ENCODE measurements around the gene ELMO1. TPM values are rescaled to one million over a fixed set of nuclear protein-coding genes. Genes with fewer than 3 reads are reported as not detected.

The ELMO1 gene
- total RNA-seq, 1 donor from 2014 or later: 62.2 TPM

- no peak for DNase-seq (ENCODE audit: extremely low read depth, low read depth, low spot score)
These were observed 479.3 kb downstream of the ELMO1 start for GRCh38 chr7:36969376-36969775.

- no peak for DNase-seq (ENCODE audit: extremely low read depth, low read depth, low spot score)
These were observed 481.3 kb downstream of the ELMO1 start for GRCh38 chr7:36967387-36967786.

- no peak for DNase-seq (ENCODE audit: extremely low read depth, low read depth, low spot score)
These were observed 482.0 kb downstream of the ELMO1 start for GRCh38 chr7:36966636-36967035.

GRCh38 chr7:36966039-36966438 is 482.6 kb downstream of the ELMO1 start:
- DNase-seq (ENCODE audit: extremely low read depth, low read depth, low spot score): no peak

GRCh38 chr7:36965625-36966024 is 483.0 kb downstream of the ELMO1 start:
- no peak for DNase-seq (ENCODE audit: extremely low read depth, low read depth, low spot score)

- DNase-seq (ENCODE audit: extremely low read depth, low read depth, low spot score): no peak
These were observed 484.4 kb downstream of the ELMO1 start for GRCh38 chr7:36964297-36964696.

- DNase-seq (ENCODE audit: extremely low read depth, low read depth, low spot score): no peak
These were observed 486.3 kb downstream of the ELMO1 start for GRCh38 chr7:36962367-36962766.

- DNase-seq (ENCODE audit: extremely low read depth, low read depth, low spot score): no peak
These were observed 487.0 kb downstream of the ELMO1 start for GRCh38 chr7:36961693-36962092.

- DNase-seq (ENCODE audit: extremely low read depth, low read depth, low spot score): no peak
These were observed 487.6 kb downstream of the ELMO1 start for GRCh38 chr7:36961097-36961496.

- no peak for DNase-seq (ENCODE audit: extremely low read depth, low read depth, low spot score)
These were observed 488.6 kb downstream of the ELMO1 start for GRCh38 chr7:36960105-36960504.

- no peak for DNase-seq (ENCODE audit: extremely low read depth, low read depth, low spot score)
These were observed 490.4 kb downstream of the ELMO1 start for GRCh38 chr7:36958111-36958733.

- no peak for DNase-seq (ENCODE audit: extremely low read depth, low read depth, low spot score)
These were observed 491.0 kb downstream of the ELMO1 start for GRCh38 chr7:36957620-36958019.

- no peak for DNase-seq (ENCODE audit: extremely low read depth, low read depth, low spot score)
These were observed 491.9 kb downstream of the ELMO1 start for GRCh38 chr7:36956814-36957213.

GRCh38 chr7:36955456-36956129 is 493.1 kb downstream of the ELMO1 start:
- DNase-seq (ENCODE audit: extremely low read depth, low read depth, low spot score): no peak

GRCh38 chr7:36951257-36951697 is 497.4 kb downstream of the ELMO1 start:
- no peak for DNase-seq (ENCODE audit: extremely low read depth, low read depth, low spot score)

- DNase-seq (ENCODE audit: extremely low read depth, low read depth, low spot score): no peak
These were observed 498.7 kb downstream of the ELMO1 start for GRCh38 chr7:36949711-36950600.

- no peak for DNase-seq (ENCODE audit: extremely low read depth, low read depth, low spot score)
These were observed 502.3 kb downstream of the ELMO1 start for GRCh38 chr7:36946401-36946739.

- DNase-seq (ENCODE audit: extremely low read depth, low read depth, low spot score): no peak
These were observed 502.9 kb downstream of the ELMO1 start for GRCh38 chr7:36945612-36946400.

- DNase-seq (ENCODE audit: extremely low read depth, low read depth, low spot score): no peak
These were observed 503.8 kb downstream of the ELMO1 start for GRCh38 chr7:36944838-36945237.

GRCh38 chr7:36943591-36944435 is 504.9 kb downstream of the ELMO1 start:
- no peak for DNase-seq (ENCODE audit: extremely low read depth, low read depth, low spot score)

All from glomerular endothelial cell (primary cell).